GM10248 (cell line): ENCODE results near the gene SLC38A6.

Experiments
- CTCF ChIA-PET: fragments of 300-600 bp; sonication (Branson Sonifier 250); formaldehyde crosslinking; extraction: SDS; loops from one replicate; lab custom pipeline; 2021; ENCODE audit warnings: antibody characterized with exemption; lab: Yijun Ruan, JAX
- POLR2A ChIA-PET: fragments of 350-650 bp; sonication (Branson Sonifier 250); formaldehyde crosslinking; extraction: SDS; loops from one replicate; lab custom pipeline; 2020; ENCODE audit warnings: antibody characterized with exemption; lab: Yijun Ruan, JAX
- DNase-seq: peaks from one replicate; pipeline ENCODE4 v3.0.0; 2012; ENCODE audit errors: extremely low spot score
- TF ChIP-seq, protein P1 (sequence below): IDR thresholded peaks from 2 replicates; pipeline ENCODE4 v1.5.1; 2012; ENCODE audit warnings: mild to moderate bottlenecking, low read depth; ENCODE audit errors: extremely low read depth, missing control alignments, control extremely low read depth

SLC38A6 gene

GRCh38 chr14:60964904-60965303 lies 16.1 kb upstream of the SLC38A6 start:
- TF ChIP-seq, protein P1, sequence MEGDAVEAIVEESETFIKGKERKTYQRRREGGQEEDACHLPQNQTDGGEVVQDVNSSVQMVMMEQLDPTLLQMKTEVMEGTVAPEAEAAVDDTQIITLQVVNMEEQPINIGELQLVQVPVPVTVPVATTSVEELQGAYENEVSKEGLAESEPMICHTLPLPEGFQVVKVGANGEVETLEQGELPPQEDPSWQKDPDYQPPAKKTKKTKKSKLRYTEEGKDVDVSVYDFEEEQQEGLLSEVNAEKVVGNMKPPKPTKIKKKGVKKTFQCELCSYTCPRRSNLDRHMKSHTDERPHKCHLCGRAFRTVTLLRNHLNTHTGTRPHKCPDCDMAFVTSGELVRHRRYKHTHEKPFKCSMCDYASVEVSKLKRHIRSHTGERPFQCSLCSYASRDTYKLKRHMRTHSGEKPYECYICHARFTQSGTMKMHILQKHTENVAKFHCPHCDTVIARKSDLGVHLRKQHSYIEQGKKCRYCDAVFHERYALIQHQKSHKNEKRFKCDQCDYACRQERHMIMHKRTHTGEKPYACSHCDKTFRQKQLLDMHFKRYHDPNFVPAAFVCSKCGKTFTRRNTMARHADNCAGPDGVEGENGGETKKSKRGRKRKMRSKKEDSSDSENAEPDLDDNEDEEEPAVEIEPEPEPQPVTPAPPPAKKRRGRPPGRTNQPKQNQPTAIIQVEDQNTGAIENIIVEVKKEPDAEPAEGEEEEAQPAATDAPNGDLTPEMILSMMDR = no peak
- ChIA-PET CTCF (interaction anchor here (1.4 kb wide), 1 partner anchor 14 kb away, joined by 5 read pairs; no protein-coding TSS in a partner anchor), POLR2A (no interaction called here)
- no peak for DNase-seq

GRCh38 chr14:60965402-60965801 lies 15.6 kb upstream of the SLC38A6 start:
- ChIA-PET CTCF (no interaction called here), POLR2A (no interaction called here)
- no peak for DNase-seq
- TF ChIP-seq, protein P1 = no peak

- TF ChIP-seq, protein P1 = no peak
- no peak for DNase-seq
- POLR2A ChIA-PET = no interaction called here
- CTCF ChIA-PET = interaction anchor here (1.6 kb wide), 1 partner anchor 13 kb away, joined by 5 read pairs; the partner anchor contains the start of genes SLC38A6 and TRMT5
Measured at GRCh38 chr14:60968099-60968498, 12.9 kb upstream of the SLC38A6 start.

DNA sequence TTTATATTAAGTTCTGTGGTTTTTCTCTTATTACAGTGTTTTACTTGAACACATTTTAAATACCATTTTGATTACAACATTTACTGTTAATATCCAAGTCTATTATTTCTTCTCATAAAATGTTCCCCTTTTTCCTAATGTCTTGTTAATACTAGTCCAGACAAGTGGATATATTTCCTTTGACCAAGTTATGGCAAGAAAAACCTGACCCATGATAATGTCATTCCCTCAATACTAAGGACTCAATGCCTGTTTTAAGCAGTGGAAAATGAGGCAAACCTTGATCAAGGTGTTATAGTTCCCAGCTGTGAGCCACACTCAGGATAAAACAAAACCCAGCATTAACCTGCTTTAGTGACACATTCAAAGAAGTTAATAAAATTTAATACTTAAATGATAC lies 12.4 kb upstream of the SLC38A6 start:
- TF ChIP-seq, protein P1 = no peak

GRCh38 chr14:60970146-60970545 lies 10.9 kb upstream of the SLC38A6 start:
- no peak for DNase-seq
- ChIA-PET POLR2A (no interaction called here), CTCF (no interaction called here)
- TF ChIP-seq, protein P1 = no peak

More for the DNA sequence above, 12.4 kb upstream of the SLC38A6 start:
- CTCF ChIA-PET = interaction anchor here (1.6 kb wide), 1 partner anchor 12 kb away, joined by 5 read pairs; the partner anchor contains the start of genes SLC38A6 and TRMT5
- no peak for DNase-seq
- POLR2A ChIA-PET = no interaction called here

DNA sequence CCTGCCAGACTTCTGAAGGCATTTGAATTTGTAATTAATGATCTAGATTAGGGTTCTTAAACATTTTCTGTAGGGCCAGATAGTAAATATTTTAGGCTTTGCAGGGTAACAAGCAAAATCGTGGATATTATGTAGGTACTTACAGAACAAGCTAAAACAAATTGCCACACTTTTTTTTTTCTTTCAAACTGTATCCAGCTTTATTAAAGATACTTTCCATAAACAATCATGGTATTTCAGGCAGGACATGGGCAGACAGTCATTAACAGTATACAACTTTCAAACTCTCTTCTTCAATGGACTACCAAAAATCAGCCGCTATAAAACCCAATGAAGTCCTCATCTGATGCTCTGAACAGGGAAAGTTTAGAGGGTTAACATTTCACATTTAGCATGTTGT lies 9.8 kb upstream of the SLC38A6 start:
- no peak for DNase-seq
- CTCF ChIA-PET = no interaction called here
- POLR2A ChIA-PET = no interaction called here
- TF ChIP-seq, protein P1 = no peak
